Sigmoid colon (tissue), 7 donors: ENCODE measurements around the gene PIK3R6. TPM values are rescaled to one million over a fixed set of nuclear protein-coding genes. Genes with fewer than 3 reads are reported as not detected.

Source experiments
- DNase-seq: peaks from one replicate; pipeline ENCODE4 v3.0.0-alpha.2; 2019
- H3K27ac ChIP-seq, 4 donors: fragments of 200-600 bp; sonication (generic); one replicate each; pipeline ENCODE4 v1.5.1; 2016 to 2019; ENCODE audit warnings: mild to moderate bottlenecking in 1 of 4
- H3K27me3 ChIP-seq, 3 donors: fragments of 200-600 bp; sonication (generic); one replicate each; pipeline ENCODE4 v1.5.1; 2019; ENCODE audit warnings: mild to moderate bottlenecking in 1 of 3
- H3K36me3 ChIP-seq, 4 donors: fragments of 200-600 bp; sonication (generic); one replicate each; pipeline ENCODE4 v1.5.1; 2016 to 2019
- H3K4me1 ChIP-seq, 4 donors: fragments of 200-600 bp; sonication (generic); one replicate each; pipeline ENCODE4 v1.5.1; 2017 to 2019
- H3K4me3 ChIP-seq, 4 donors: fragments of 200-600 bp; sonication (generic); one replicate each; pipeline ENCODE4 v1.5.1; 2017 to 2019; ENCODE audit warnings: mild to moderate bottlenecking in 2 of 4, moderate library complexity in 1 of 4
- H3K9me3 ChIP-seq, 4 donors: fragments of 200-600 bp in 3 of 4; sonication (generic) in 3 of 4; one replicate each; pipeline versions ENCODE4 v1.5.1 to v1.6.1; 2013 to 2019
- CTCF ChIP-seq, 4 experiments: fragments of 450-650 bp in 3 of 4; fragments of 200-600 bp in 1 of 4; IDR thresholded peaks; one replicate each; pipeline ENCODE4 v1.5.1; 2016 to 2019; ENCODE audit warnings: antibody characterized with exemption in 4 of 4, mild to moderate bottlenecking in 3 of 4, moderate library complexity in 2 of 4
- EP300 ChIP-seq, 4 donors: sonication (generic); formaldehyde crosslinking; IDR thresholded peaks; one replicate each; pipeline ENCODE4 v1.6.1; 2017; ENCODE audit warnings: antibody characterized with exemption in 4 of 4
- POLR2A ChIP-seq, 2 donors: fragments of 450-650 bp; IDR thresholded peaks; one replicate each; pipeline ENCODE4 v1.6.1; 2016; ENCODE audit warnings: antibody characterized with exemption in 2 of 2, mild to moderate bottlenecking in 2 of 2, moderate library complexity in 2 of 2
- POLR2AphosphoS5 ChIP-seq, 4 donors: sonication (generic); formaldehyde crosslinking; IDR thresholded peaks; one replicate each; pipeline ENCODE4 v1.6.1; 2017; ENCODE audit warnings: antibody characterized with exemption in 4 of 4
- WGBS, 2 donors: extraction: QIAGEN DNeasy Blood & Tissue Kit; methylation state at CpG; one replicate each; pipeline ENCODE4 v1.1.7; 2013; 5-methylcytosine and 5-hydroxymethylcytosine counted together
- intact Hi-C: fragments of 100-400 bp; cut with DNase I; formaldehyde crosslinking; loops from one replicate; pipeline ENCODE4 v1.15.1; 2023
- polyA plus RNA-seq, 3 donors: library from polyadenylated mRNA; stranded (reverse); fragments of 200-250 nt; gene quantifications; one replicate each; pipeline ENCODE4 v1.2.3, GENCODE V29; 2013
- total RNA-seq, 4 donors: library from RNA; depleted of rRNA; stranded (reverse); fragments of >200 nt; gene quantifications; one replicate each; pipeline ENCODE4 v1.1.0, GENCODE V29; 2016
- donor health status: healthy with polysubstance abuse.
- donor health status: Bipolar disorder and iron deficiency.
- donor health status: healthy.

The PIK3R6 gene
- total and polyA plus RNA-seq, 7 donors = 0.54 to 1.2 (median 0.77) TPM; not detected in 2

- intact Hi-C loops = no loop called here
- TF ChIP-seq EP300 (IDR thresholded peaks at IDR 0.05) (no peak), POLR2AphosphoS5 (IDR thresholded peaks at IDR 0.05) (no peak), POLR2A (IDR thresholded peaks at IDR 0.05) (no peak), CTCF (IDR thresholded peaks at IDR 0.05) (no peak)
Observed at GRCh38 chr17:8893059-8893458, 25.6 kb upstream of the PIK3R6 start.

GRCh38 chr17:8892338-8892690, 24.8 kb upstream of the PIK3R6 start:
- intact Hi-C loops = no loop called here
- Histone ChIP-seq H3K36me3 (no peaks in the 10 kb centered on the region), H3K4me3 (no peak overlapping the region), H3K27me3 (peaks cover 0 to 9% (median 0%) of the 10 kb centered on the region in 3 donors), H3K27ac (no peak overlapping the region), H3K4me1 (peaks cover 0 to 4% (median 0%) of the 10 kb centered on the region in 4 donors), H3K9me3 (no peaks in the 10 kb centered on the region)
- DNase-seq = no peak
- WGBS, 2 donors = 57 to 62% methylated on average over 6 of the region's 6 CpGs
- no peak for TF ChIP-seq EP300 (IDR thresholded peaks at IDR 0.05)
- no peak for TF ChIP-seq POLR2A (IDR thresholded peaks at IDR 0.05)
- no peak for TF ChIP-seq CTCF (IDR thresholded peaks at IDR 0.05)
- no peak for TF ChIP-seq POLR2AphosphoS5 (IDR thresholded peaks at IDR 0.05)

More at GRCh38 chr17:8893059-8893458, 25.6 kb upstream of the PIK3R6 start:
- Histone ChIP-seq H3K4me3 (no peak overlapping the region), H3K9me3 (no peaks in the 10 kb centered on the region), H3K27me3 (peaks cover 0 to 9% (median 0%) of the 10 kb centered on the region in 3 donors), H3K4me1 (peaks cover 0 to 4% (median 0%) of the 10 kb centered on the region in 4 donors), H3K36me3 (no peaks in the 10 kb centered on the region), H3K27ac (no peak overlapping the region)
- 84 to 91% methylated on average over 3 of the region's 3 CpGs for WGBS, 2 donors
- DNase-seq = no peak

GRCh38 chr17:8890671-8891070, 23.2 kb upstream of the PIK3R6 start:
- intact Hi-C loops = no loop called here
- Histone ChIP-seq H3K9me3 (no peaks in the 10 kb centered on the region), H3K36me3 (no peaks in the 10 kb centered on the region), H3K27ac (no peak overlapping the region), H3K4me1 (peaks cover 0 to 4% (median 0%) of the 10 kb centered on the region in 4 donors), H3K4me3 (no peak overlapping the region), H3K27me3 (no peaks in the 10 kb centered on the region)
- WGBS, 2 donors = 81 to 93% methylated on average over 12 of the region's 12 CpGs
- no peak for DNase-seq
- no peak for TF ChIP-seq CTCF (IDR thresholded peaks at IDR 0.05)
- TF ChIP-seq EP300 (IDR thresholded peaks at IDR 0.05) = no peak
- no peak for TF ChIP-seq POLR2A (IDR thresholded peaks at IDR 0.05)
- TF ChIP-seq POLR2AphosphoS5 (IDR thresholded peaks at IDR 0.05) = no peak

- TF ChIP-seq POLR2AphosphoS5 (IDR thresholded peaks at IDR 0.05) = no peak
- TF ChIP-seq POLR2A (IDR thresholded peaks at IDR 0.05) = no peak
- TF ChIP-seq CTCF (IDR thresholded peaks at IDR 0.05) = no peak
- no peak for TF ChIP-seq EP300 (IDR thresholded peaks at IDR 0.05)
- DNase-seq = no peak
- H3K4me1 ChIP-seq = no peaks in the 10 kb centered on the region
- peaks cover 0 to 2% (median 0%) of the 10 kb centered on the region in 3 donors for H3K27me3 ChIP-seq
- H3K4me3 ChIP-seq = no peak overlapping the region
- H3K36me3 ChIP-seq = no peaks in the 10 kb centered on the region
- H3K9me3 ChIP-seq = no peaks in the 10 kb centered on the region
- 95 to 96% methylated on average over 14 of the region's 14 CpGs for WGBS, 2 donors
- intact Hi-C loops = no loop called here
- H3K27ac ChIP-seq = no peak overlapping the region
Observed at GRCh38 chr17:8889458-8890210, 22.2 kb upstream of the PIK3R6 start.
